Activated CD4-positive, alpha-beta T cell treated with anti-CD3 and anti-CD28 coated beads, Interleukin-2, amount 50 U/mL, for 16 hours (primary cell): ENCODE data around the gene RTP4.
"Not testable (repeated sequence)": the region's sequence is repeated elsewhere in the genome, so short reads cannot be mapped to it uniquely, and the experiment has no call there.

Experiments used
- DNase-seq: peaks from one replicate; pipeline ENCODE4 v3.0.0-alpha.2; 2020

RTP4 gene

GRCh38 chr3:187370051-187370450, 1.9 kb downstream of the RTP4 start:
- no peak for DNase-seq

- DNase-seq = no peak
These were observed 7.4 kb downstream of the RTP4 start for GRCh38 chr3:187375581-187375980.

DNA sequence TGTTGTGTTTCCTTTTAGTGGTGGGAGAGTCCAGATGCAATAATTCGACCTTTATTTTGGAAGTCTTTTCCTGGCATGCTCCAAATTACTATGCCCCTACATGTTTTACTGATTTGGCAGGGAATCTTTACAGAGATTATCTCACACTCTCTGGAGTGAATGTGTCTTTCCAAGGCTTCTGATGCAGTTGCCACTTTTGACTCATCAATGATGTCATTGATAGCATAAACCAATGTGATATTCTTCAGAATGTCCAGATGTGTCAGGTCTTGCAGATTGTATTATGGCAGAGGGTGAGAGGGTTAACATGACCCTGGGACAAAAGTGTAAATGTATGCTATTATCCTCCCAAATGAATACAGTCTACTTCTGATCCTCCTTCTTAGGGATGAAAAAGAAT, 9.7 kb downstream of the RTP4 start:
- no peak for DNase-seq

GRCh38 chr3:187382609-187383151, 14.5 kb downstream of the RTP4 start:
- DNase-seq = no peak

GRCh38 chr3:187383246-187383645, 15.1 kb downstream of the RTP4 start:
- DNase-seq = no peak

GRCh38 chr3:187385296-187385695, 17.1 kb downstream of the RTP4 start:
- no peak for DNase-seq

DNA sequence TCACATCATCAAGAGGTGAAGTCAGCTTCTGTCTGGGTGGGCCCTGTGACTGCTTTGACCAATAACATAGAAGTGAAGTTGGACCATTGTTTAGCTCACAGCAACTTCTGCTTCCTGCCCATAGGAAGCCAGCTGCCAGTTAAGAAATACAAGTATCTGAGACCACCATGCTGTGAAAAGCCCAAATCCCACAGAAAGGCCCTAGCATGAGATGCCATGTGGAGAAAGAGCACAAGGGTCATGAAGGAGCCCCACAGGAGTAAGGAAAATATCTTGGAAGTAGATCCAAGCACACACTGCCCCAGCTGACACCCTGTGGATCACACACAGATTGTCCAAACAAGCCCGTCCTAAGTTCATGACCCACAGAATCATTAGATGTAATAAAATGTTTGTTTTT, 28.5 kb downstream of the RTP4 start:
- no peak for DNase-seq

DNA sequence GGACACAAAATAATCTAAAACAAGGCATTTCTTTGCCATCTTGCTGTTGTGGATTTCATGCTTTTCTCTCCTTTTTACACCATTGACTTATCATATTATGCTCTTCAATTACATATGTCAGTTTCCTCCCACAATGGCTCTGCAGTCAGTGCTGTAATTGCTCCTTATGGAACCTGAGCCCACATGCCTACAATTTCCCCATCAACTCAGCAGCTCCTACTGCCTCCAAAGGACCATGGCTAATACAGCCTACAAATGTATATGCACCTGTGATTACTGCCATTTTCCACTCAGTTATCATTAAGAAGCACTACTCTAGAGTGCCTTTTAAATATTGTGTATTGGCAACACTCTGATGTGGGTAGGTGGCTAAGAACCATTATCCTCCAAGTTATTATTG, 30.8 kb downstream of the RTP4 start:
- no peak for DNase-seq

- DNase-seq = no peak
These were observed 32.6 kb downstream of the RTP4 start for GRCh38 chr3:187400756-187401155.

- DNase-seq = no peak
These were observed 33.7 kb downstream of the RTP4 start for GRCh38 chr3:187401856-187402255.

DNA sequence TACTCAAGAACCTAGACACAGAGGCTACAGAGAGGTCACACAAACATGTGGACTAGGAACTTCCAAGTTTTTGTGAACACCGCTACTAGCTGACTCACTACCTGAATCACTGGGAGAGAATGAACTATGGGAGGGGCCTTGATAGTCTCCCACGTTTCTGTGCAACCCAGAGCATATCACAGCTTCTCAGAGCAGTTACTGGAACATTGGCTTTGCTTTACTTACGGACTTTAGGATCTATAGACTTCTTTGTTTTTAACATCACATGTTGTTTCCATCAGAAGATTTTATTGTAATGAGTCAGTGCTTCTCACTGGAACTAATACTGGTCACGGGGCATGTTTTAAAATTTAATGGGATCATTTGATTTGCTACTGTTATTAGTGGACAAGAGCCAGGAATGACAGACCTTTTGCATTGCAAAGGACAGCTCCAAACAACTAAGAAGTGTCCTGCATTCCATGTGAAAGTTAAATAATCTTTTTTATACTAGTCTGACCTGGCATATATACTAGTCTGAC, 35.6 kb downstream of the RTP4 start:
- no peak for DNase-seq

- no peak for DNase-seq
These were observed 38.7 kb downstream of the RTP4 start for GRCh38 chr3:187406927-187407326.

DNA sequence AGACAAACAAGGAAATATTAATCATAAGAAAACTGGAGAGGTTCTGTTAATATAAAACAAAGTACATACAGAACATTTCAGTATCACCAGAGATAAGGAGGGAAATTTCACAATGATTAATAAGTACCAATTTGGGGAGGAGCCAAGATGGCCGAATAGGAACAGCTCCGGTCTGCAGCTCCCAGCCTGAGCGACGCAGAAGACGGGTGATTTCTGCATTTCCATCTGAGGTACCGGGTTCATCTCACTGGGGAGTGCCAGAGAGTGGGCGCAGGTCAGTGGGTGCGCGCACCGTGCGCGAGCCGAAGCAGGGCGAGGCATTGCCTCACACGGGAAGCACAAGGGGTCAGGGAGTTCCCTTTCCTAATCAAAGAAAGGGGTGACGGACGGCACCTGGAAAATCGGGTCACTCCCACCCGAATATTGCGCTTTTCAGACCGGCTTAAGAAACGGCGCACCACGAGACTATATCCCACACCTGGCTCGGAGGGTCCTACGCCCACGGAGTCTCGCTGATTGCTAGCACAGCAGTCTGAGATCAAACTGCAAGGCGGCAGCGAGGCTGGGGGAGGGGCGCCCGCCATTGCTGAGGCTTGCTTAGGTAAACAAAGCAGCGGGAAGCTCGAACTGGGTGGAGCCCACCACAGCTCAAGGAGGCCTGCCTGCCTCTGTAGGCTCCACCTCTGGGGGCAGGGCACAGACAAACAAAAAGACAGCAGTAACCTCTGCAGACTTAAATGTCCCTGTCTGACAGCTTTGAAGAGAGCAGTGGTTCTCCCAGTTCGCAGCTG, 44.0 kb downstream of the RTP4 start:
- not testable (repeated sequence) for DNase-seq
